K562 (cell line): ENCODE data around the gene ADAMTS6. TPM values are rescaled to one million over a fixed set of nuclear protein-coding genes. Genes with fewer than 3 reads are reported as not detected.

Experiments
- ATAC-seq: fragments of 200-7000 bp; cut with Tn5 transposase; 3 replicates; pipeline ENCODE4 v1.9.1; 2020; ENCODE audit warnings: moderate library complexity
- BruUV-seq: library from RNA; stranded (reverse); fragments of 400-500 nt; replicated peaks from 2 replicates; lab custom pipeline; 2021; lab: Mats Ljungman, UMichigan
- CTCF ChIA-PET: fragments of 300-600 bp; formaldehyde crosslinking; extraction: SDS; loops from one replicate; lab custom pipeline; 2021; ENCODE audit warnings: low intra/inter-chr PET ratio; lab: Yijun Ruan, JAX
- POLR2A ChIA-PET: fragments of 300-600, 350-650 bp; sonication (Branson Sonifier 250); formaldehyde crosslinking; extraction: SDS; loops from one replicate; lab custom pipeline; 2021; ENCODE audit warnings: antibody characterized with exemption, inconsistent platforms; lab: Yijun Ruan, JAX
- DNase-seq, 4 experiments: peaks; one replicate each; pipeline versions ENCODE4 v3.0.0 to v3.0.0-alpha.2; 2011 to 2018; ENCODE audit warnings: low spot score in 3 of 4, mixed read lengths in 3 of 4; ENCODE audit errors: extremely low read depth in 1 of 4
- FAIRE-seq: peaks from 2 replicates; lab custom pipeline; 2011; peaks lifted over from hg19 to GRCh38; lab: Jason Lieb, UNC
- H2AFZ ChIP-seq: 2 replicates; pipeline ENCODE4 v1.6.0; 2011; ENCODE audit warnings: low read depth, low read length, control low read depth, inconsistent platforms
- H3K27ac ChIP-seq: fragments of 200-600 bp; 3 replicates; pipeline ENCODE4 v1.8.0; 2011; ENCODE audit warnings: low read depth, mild to moderate bottlenecking, control low read depth, inconsistent platforms, low read length, moderate library complexity, mixed read lengths; ENCODE audit errors: extremely low read depth
- H3K27me3 ChIP-seq, 2 experiments: fragments of 300-600 bp in 1 of 2; 2 replicates in 1 of 2; 3 replicates in 1 of 2; pipeline versions ENCODE4 v1.6.0 to v1.8.0; 2011; ENCODE audit warnings: inconsistent platforms in 2 of 2, low read length in 2 of 2, mild to moderate bottlenecking in 1 of 2, mixed read lengths in 1 of 2, moderate library complexity in 1 of 2; ENCODE audit not compliant: control insufficient read depth in 2 of 2, insufficient read depth in 2 of 2
- H3K36me3 ChIP-seq: fragments of 300-600 bp; 3 replicates; pipeline ENCODE4 v1.8.0; 2011; ENCODE audit warnings: mild to moderate bottlenecking, low read length, inconsistent platforms; ENCODE audit not compliant: control insufficient read depth, insufficient read depth
- H3K4me1 ChIP-seq, 2 experiments: fragments of 200-600 bp in 1 of 2; replicated peaks in 1 of 2; 2 replicates in 1 of 2; 3 replicates in 1 of 2; pipeline versions ENCODE4 v1.5.1 to v1.8.0; 2011; ENCODE audit warnings: inconsistent platforms in 2 of 2, low read length in 2 of 2, mild to moderate bottlenecking in 1 of 2, mixed read lengths in 1 of 2, moderate library complexity in 1 of 2; ENCODE audit not compliant: control insufficient read depth in 2 of 2, insufficient read depth in 2 of 2
- H3K4me2 ChIP-seq: 2 replicates; pipeline ENCODE4 v1.6.1; 2011; ENCODE audit warnings: low read length, control low read depth, inconsistent platforms, mixed read lengths; ENCODE audit not compliant: insufficient read depth
- H3K4me3 ChIP-seq: fragments of 200-600 bp; sonication (generic), shearing (Covaris generic); 2 replicates; pipeline ENCODE4 v1.5.1; 2016; ENCODE audit warnings: control low read depth, inconsistent platforms
- H3K79me2 ChIP-seq: fragments of 200-600 bp; 3 replicates; pipeline ENCODE4 v1.8.0; 2011; ENCODE audit warnings: low read length, inconsistent platforms; ENCODE audit not compliant: control insufficient read depth, insufficient read depth
- H3K9ac ChIP-seq, 2 experiments: 2 replicates each; pipeline versions ENCODE4 v1.6.0 to v1.6.1; 2011; ENCODE audit warnings: low read depth in 2 of 2, low read length in 2 of 2, control low read depth in 1 of 2, inconsistent platforms in 1 of 2, mild to moderate bottlenecking in 1 of 2, mixed read lengths in 1 of 2; ENCODE audit not compliant: insufficient read depth in 1 of 2
- H3K9me1 ChIP-seq: one replicate; pipeline ENCODE4 v1.6.0; 2011; ENCODE audit warnings: inconsistent platforms, mild to moderate bottlenecking, low read length, moderate library complexity; ENCODE audit not compliant: control insufficient read depth, insufficient read depth
- H3K9me3 ChIP-seq: replicated peaks from 2 replicates; pipeline ENCODE4 v1.5.1; 2011; ENCODE audit warnings: low read depth, low read length, inconsistent platforms; ENCODE audit not compliant: control insufficient read depth, insufficient read depth
- H4K20me1 ChIP-seq: replicated peaks from 2 replicates; pipeline ENCODE4 v1.6.1; 2011; ENCODE audit warnings: low read length, inconsistent platforms, mixed read lengths; ENCODE audit not compliant: control insufficient read depth, insufficient read depth
- AFF4 ChIP-seq: sonication (generic); formaldehyde crosslinking; IDR thresholded peaks from 2 replicates; pipeline ENCODE4 v1.8.0; 2023; ENCODE audit warnings: mild to moderate bottlenecking, missing genetic modification reagents
- ELF2 ChIP-seq: fragments of 250-450 bp; sonication (Bioruptor Pico); IDR thresholded peaks from 2 replicates; pipeline ENCODE4 v1.5.0; 2021; ENCODE audit warnings: mild to moderate bottlenecking
- MEIS2 ChIP-seq: fragments of 450-650 bp; IDR thresholded peaks from 2 replicates; pipeline ENCODE4 v1.6.1; 2014; ENCODE audit warnings: mild to moderate bottlenecking; ENCODE audit not compliant: partially characterized antibody
- NCOR1 ChIP-seq: fragments of 450-650 bp; IDR thresholded peaks from 2 replicates; pipeline ENCODE4 v1.6.1; 2016; ENCODE audit warnings: mild to moderate bottlenecking, moderate library complexity
- PHB2 ChIP-seq: fragments of 450-650 bp; IDR thresholded peaks from 2 replicates; pipeline ENCODE4 v1.6.1; 2017; ENCODE audit warnings: low read depth
- RFX7 ChIP-seq: fragments of 250-450 bp; sonication (Bioruptor Pico); IDR thresholded peaks from 2 replicates; pipeline ENCODE4 v1.5.1; 2021; ENCODE audit warnings: mild to moderate bottlenecking
- SFPQ ChIP-seq: fragments of 200-400 bp; formaldehyde crosslinking; IDR thresholded peaks from 2 replicates; pipeline ENCODE4 v1.6.1; 2017; ENCODE audit warnings: mild to moderate bottlenecking, low read depth, low read length, moderate library complexity
- SMARCB1 ChIP-seq: IDR thresholded peaks from 2 replicates; pipeline ENCODE4 v1.6.1; 2011; ENCODE audit warnings: improper control_type of control experiment, low read depth; ENCODE audit not compliant: insufficient read length
- ZBTB26 ChIP-seq: fragments of 450-650 bp; formaldehyde crosslinking; IDR thresholded peaks from 2 replicates; pipeline ENCODE4 v1.4.0; 2022; ENCODE audit warnings: missing genetic modification characterization
- ZNF324 ChIP-seq: fragments of 250-450 bp; sonication (Bioruptor Pico); IDR thresholded peaks from 2 replicates; pipeline ENCODE4 v1.4.0; 2020; ENCODE audit warnings: mild to moderate bottlenecking
- WGBS: fragments of 100-300 bp; shearing (Covaris generic); methylation state at CpG from one replicate; pipeline ENCODE4 v1.1.6; 2016; ENCODE audit warnings: low coverage, mixed read lengths; ENCODE audit not compliant: insufficient coverage; ENCODE audit errors: missing lambda C conversion rate; 5-methylcytosine and 5-hydroxymethylcytosine counted together
- in situ Hi-C: fragments of 300-500 bp; cut with MboI; formaldehyde crosslinking; loops from 4 replicates; pipeline ENCODE4 v1.15.0; 2018; ENCODE audit warnings: inconsistent platforms, mixed read lengths
- intact Hi-C: fragments of 100-400 bp; cut with micrococcal nuclease; formaldehyde crosslinking; loops from 2 replicates; pipeline ENCODE4 v1.14.2; 2022
- polyA plus RNA-seq, 8 experiments: library from polyadenylated mRNA; depleted of rRNA in 4 of 8; stranded (reverse) in 5 of 8; unstranded in 3 of 8; fragments of >200 nt; fragmentation: Nextera tagmentation in 2 of 8; fragmentation: Illumina TruSeq in 1 of 8; extraction: Ambion mirVana in 2 of 8; extraction: Trizol in 1 of 8; gene quantifications; 2 replicates each; pipeline versions ENCODE4 v1.2.1 to v1.2.3, GENCODE V29; 2011 to 2014; ENCODE audit warnings: inconsistent platforms in 1 of 8, missing spikeins in 1 of 8
- total RNA-seq, 7 experiments: library from RNA; depleted of rRNA in 6 of 7; stranded (reverse); fragments of >200 nt in 6 of 7; fragmentation: Illumina TruSeq in 2 of 7; extraction: Trizol in 2 of 7; gene quantifications; 2 replicates each; pipeline versions ENCODE4 v1.2.1 to v1.2.3, GENCODE V29; 2011 to 2021; ENCODE audit warnings: low replicate concordance in 1 of 7

The ADAMTS6 gene
- total and polyA plus RNA-seq, 9 of the 15 experiments (the other 6 are each of a cell fraction or from before 2014, with no cell fraction given), result 0.57 to 5.3 (median 1.5) TPM

- no peaks in the 10 kb centered on the region for H4K20me1 ChIP-seq
- ATAC-seq (no peak), FAIRE-seq (no peak), DNase-seq (no peak)
- TF ChIP-seq MEIS2, result no peak
- TF ChIP-seq RFX7 (CRISPR knock-in tag), result no peak
- TF ChIP-seq ELF2 (CRISPR knock-in tag), result no peak
- TF ChIP-seq ZBTB26, result no peak
- no peak for TF ChIP-seq AFF4
- TF ChIP-seq ZNF324, result no peak
- no peak for TF ChIP-seq SMARCB1
- no peak for TF ChIP-seq PHB2
- no peak for TF ChIP-seq SFPQ
- no peak for TF ChIP-seq NCOR1
- H3K9me1 ChIP-seq, result no peaks in the 10 kb centered on the region
- no peak overlapping the region for H3K4me3 ChIP-seq
- no peaks in the 10 kb centered on the region for H3K27me3 ChIP-seq
- in situ Hi-C loops (no loop called here), intact Hi-C loops (loop anchor here (10.0 kb wide), 1 partner anchor 209 kb away; no protein-coding TSS in a partner anchor)
- POLR2A ChIA-PET, result interaction anchor here (0.6 to 1.1 kb wide), 2 partner anchors 9 to 181 kb away, joined by 4 to 6 read pairs; no protein-coding TSS in a partner anchor
- 0 out of 3 replicates have a peak, but pooled peaks cover 2% of the 10 kb centered on the region for H3K79me2 ChIP-seq
- 0 out of 5 replicates have a peak, but pooled peaks cover 0 to under 1% of the 10 kb centered on the region in 2 experiments for H3K4me1 ChIP-seq
- no peaks in the 10 kb centered on the region for H3K36me3 ChIP-seq
- H3K4me2 ChIP-seq, result no peak overlapping the region
- peak overlapping the region; percentile 36; the same call in 1 of the 2 replicates for H2AFZ ChIP-seq
- CTCF ChIA-PET, result no interaction called here
- no TSS peak for BruUV-seq
- no peak overlapping the region for H3K27ac ChIP-seq
- H3K9me3 ChIP-seq, result no peaks in the 10 kb centered on the region
- 58% methylated on average over 3 of the region's 3 CpGs for WGBS
- H3K9ac ChIP-seq, result no peak overlapping the region
Observed at GRCh38 chr5:65474130-65474711, 7.5 kb downstream of the ADAMTS6 start.
